ENCODE measurements around the gene EHBP1L1. TPM values are rescaled to one million over a fixed set of nuclear protein-coding genes. Genes with fewer than 3 reads are reported as not detected.

EHBP1L1 gene
- total RNA-seq, 1 donor from 2014 or later, result 10.1 TPM

DNA sequence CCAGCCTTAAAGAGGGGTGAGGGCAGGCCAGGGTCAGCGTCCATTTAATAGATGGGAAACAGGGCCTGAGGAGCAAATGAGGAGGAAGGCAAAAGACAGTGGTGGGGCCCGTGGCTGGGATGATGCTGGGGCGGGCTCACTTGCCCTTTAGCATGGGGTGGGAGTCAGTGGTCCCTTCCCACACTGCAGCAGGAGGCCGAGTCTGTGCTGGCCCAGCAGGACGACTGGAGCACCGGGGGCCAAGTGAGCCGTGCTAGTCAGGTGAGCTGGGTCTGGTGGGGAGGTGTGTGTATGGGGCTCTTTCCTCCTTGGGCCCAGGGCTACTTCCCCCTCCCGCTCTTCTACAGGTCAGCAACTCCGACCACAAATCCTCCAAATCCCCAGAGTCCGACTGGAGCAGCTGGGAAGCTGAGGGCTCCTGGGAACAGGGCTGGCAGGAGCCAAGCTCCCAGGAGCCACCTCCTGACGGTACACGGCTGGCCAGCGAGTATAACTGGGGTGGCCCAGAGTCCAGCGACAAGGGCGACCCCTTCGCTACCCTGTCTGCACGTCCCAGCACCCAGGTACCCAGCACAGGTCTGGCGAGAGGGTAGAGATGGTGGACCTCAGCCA, 38.1 kb upstream of the EHBP1L1 start:
- Mint-ChIP-seq H3K36me3 (ENCODE audit: low read depth, unreplicated experiment) (peaks cover 8% of the 10 kb centered on the region), H3K27ac (ENCODE audit: unreplicated experiment) (no peak overlapping the region), H3K4me1 (ENCODE audit: low read depth, unreplicated experiment) (peaks cover 4% of the 10 kb centered on the region), H3K9me3 (ENCODE audit: unreplicated experiment) (no peaks in the 10 kb centered on the region), H3K4me3 (ENCODE audit: unreplicated experiment) (no peak overlapping the region), H3K27me3 (ENCODE audit: low read depth, unreplicated experiment) (peaks cover 2% of the 10 kb centered on the region)
- peaks cover 73% of the 10 kb centered on the region for H4K20me1 ChIP-seq (ENCODE audit: insufficient read depth, low read length)
- H3K27ac ChIP-seq (ENCODE audit: low read depth, low read length), result no peak overlapping the region
- no peak overlapping the region for H2AFZ ChIP-seq (ENCODE audit: low read depth, low read length)
- no peak overlapping the region for H3K4me3 ChIP-seq (ENCODE audit: insufficient read depth, low read depth, low read length)
- no peaks in the 10 kb centered on the region for H3K27me3 ChIP-seq (ENCODE audit: insufficient read depth, low read length)
- FAIRE-seq (no peak), DNase-seq (ENCODE audit: low read depth) (no peak)
- peaks cover 19% of the 10 kb centered on the region for H3K36me3 ChIP-seq (ENCODE audit: insufficient read depth, low read length)
- H3K9ac ChIP-seq (ENCODE audit: low read length), result no peak overlapping the region
- H3K4me2 ChIP-seq (ENCODE audit: low read length), result no peak overlapping the region
- H3K79me2 ChIP-seq (ENCODE audit: insufficient read depth, low read length), result no peaks in the 10 kb centered on the region
- TF ChIP-seq EZH2 (IDR thresholded peaks at IDR 0.05; ENCODE audit: insufficient read depth, low read length) (no peak), CTCF (IDR thresholded peaks at IDR 0.05; ENCODE audit: insufficient read depth, low read depth, low read length) (no peak)
- H3K9me3 ChIP-seq (ENCODE audit: insufficient read depth, low read depth, low read length), result no peaks in the 10 kb centered on the region
- H3K4me1 ChIP-seq (ENCODE audit: insufficient read depth, low read length), result peaks cover 8% of the 10 kb centered on the region

- H3K9ac ChIP-seq (ENCODE audit: low read length), result no peak overlapping the region
- H3K4me2 ChIP-seq (ENCODE audit: low read length), result no peak overlapping the region
- H3K4me3 Mint-ChIP-seq (ENCODE audit: unreplicated experiment), result peak overlapping the region; percentile 34
- H3K27ac ChIP-seq (ENCODE audit: low read depth, low read length), result no peak overlapping the region
- FAIRE-seq, result no peak
- peaks cover 73% of the 10 kb centered on the region for H4K20me1 ChIP-seq (ENCODE audit: insufficient read depth, low read length)
- H3K4me1 Mint-ChIP-seq (ENCODE audit: low read depth, unreplicated experiment), result peaks cover 4% of the 10 kb centered on the region
- H3K9me3 Mint-ChIP-seq (ENCODE audit: unreplicated experiment), result no peaks in the 10 kb centered on the region
- no peaks in the 10 kb centered on the region for H3K79me2 ChIP-seq (ENCODE audit: insufficient read depth, low read length)
- peaks cover 16% of the 10 kb centered on the region for H3K36me3 ChIP-seq (ENCODE audit: insufficient read depth, low read length)
- H3K4me3 ChIP-seq (ENCODE audit: insufficient read depth, low read depth, low read length), result no peak overlapping the region
- TF ChIP-seq CTCF (IDR thresholded peaks at IDR 0.05; ENCODE audit: insufficient read depth, low read depth, low read length) (no peak), EZH2 (IDR thresholded peaks at IDR 0.05; ENCODE audit: insufficient read depth, low read length) (no peak)
- H3K9me3 ChIP-seq (ENCODE audit: insufficient read depth, low read depth, low read length), result no peaks in the 10 kb centered on the region
- peaks cover 2% of the 10 kb centered on the region for H3K27me3 Mint-ChIP-seq (ENCODE audit: low read depth, unreplicated experiment)
- peak overlapping the region; percentile 34 for H3K27ac Mint-ChIP-seq (ENCODE audit: unreplicated experiment)
- H3K36me3 Mint-ChIP-seq (ENCODE audit: low read depth, unreplicated experiment), result peaks cover 8% of the 10 kb centered on the region
- H3K4me1 ChIP-seq (ENCODE audit: insufficient read depth, low read length), result peaks cover 8% of the 10 kb centered on the region
- no peaks in the 10 kb centered on the region for H3K27me3 ChIP-seq (ENCODE audit: insufficient read depth, low read length)
- DNase-seq (ENCODE audit: low read depth), result no peak
- no peak overlapping the region for H2AFZ ChIP-seq (ENCODE audit: low read depth, low read length)
Observed at GRCh38 chr11:65538232-65538914, 37.5 kb upstream of the EHBP1L1 start.
